B cell (primary cell): ENCODE data around the gene CFAP54. TPM values are rescaled to one million over a fixed set of nuclear protein-coding genes. Genes with fewer than 3 reads are reported as not detected.

Experiments
- ATAC-seq: fragments of 200-7000 bp; cut with Tn5 transposase; one replicate; pipeline ENCODE4 v1.10.0; 2021; ENCODE audit warnings: low read depth, mild to moderate bottlenecking, moderate number of reproducible peaks, moderate library complexity
- CTCF ChIA-PET: fragments of 350-600 bp; sonication (Branson Sonifier 250); formaldehyde crosslinking; loops from one replicate; lab custom pipeline; 2021; ENCODE audit warnings: antibody characterized with exemption, inconsistent platforms; lab: Charles Lee
- POLR2A ChIA-PET: fragments of 350-600 bp; sonication (Branson Sonifier 250); formaldehyde crosslinking; loops from one replicate; lab custom pipeline; 2021; ENCODE audit warnings: antibody characterized with exemption; lab: Charles Lee
- DNase-seq: peaks from one replicate; pipeline ENCODE4 v3.0.0; 2013
- H2AFZ ChIP-seq: 2 replicates; pipeline ENCODE4 v1.6.1; 2012; ENCODE audit warnings: mild to moderate bottlenecking, low read depth, low read length; ENCODE audit not compliant: insufficient read depth, poor library complexity, severe bottlenecking
- H3K27ac ChIP-seq, 2 donors: 1 replicate in 1 of 2; 2 replicates in 1 of 2; pipeline ENCODE4 v1.5.1; 2012 to 2013; ENCODE audit warnings: low read length in 2 of 2, mild to moderate bottlenecking in 2 of 2, moderate library complexity in 1 of 2
- H3K27me3 ChIP-seq, 4 experiments: fragments of 200-600 bp in 1 of 4; sonication (generic) in 1 of 4; replicated peaks in 1 of 4; 1 replicate in 2 of 4; 2 replicates in 2 of 4; pipeline versions ENCODE4 v1.6.1 to v1.7.0; 2013 to 2016; ENCODE audit warnings: low read length in 3 of 4, mild to moderate bottlenecking in 2 of 4, mixed read lengths in 1 of 4, moderate library complexity in 1 of 4; ENCODE audit not compliant: insufficient read depth in 4 of 4, control insufficient read depth in 3 of 4; ENCODE audit errors: control extremely low read depth in 1 of 4
- H3K36me3 ChIP-seq, 2 experiments: replicated peaks in 1 of 2; 1 replicate in 1 of 2; 2 replicates in 1 of 2; pipeline versions ENCODE4 v1.6.1 to v1.7.1; 2013; ENCODE audit warnings: low read length in 1 of 2; ENCODE audit not compliant: insufficient read depth in 2 of 2, control insufficient read depth in 1 of 2; ENCODE audit errors: control extremely low read depth in 1 of 2, extremely low read depth in 1 of 2
- H3K4me1 ChIP-seq, 2 donors: fragments of 200-600 bp in 1 of 2; sonication (generic) in 1 of 2; 1 replicate in 1 of 2; 2 replicates in 1 of 2; pipeline versions ENCODE4 v1.5.1 to v1.6.1; 2013 to 2017; ENCODE audit warnings: low read length in 2 of 2; ENCODE audit not compliant: control insufficient read depth in 2 of 2, insufficient read depth in 2 of 2
- H3K4me2 ChIP-seq: replicated peaks from 2 replicates; pipeline ENCODE3; 2012; ENCODE audit warnings: mild to moderate bottlenecking, low read depth, low read length; ENCODE audit not compliant: poor library complexity, severe bottlenecking
- H3K4me3 ChIP-seq, 5 experiments: fragments of 200-600 bp in 1 of 5; sonication (generic) in 1 of 5; 1 replicate in 3 of 5; 2 replicates in 2 of 5; pipeline versions ENCODE4 v1.5.1 to v1.7.0; 2011 to 2016; ENCODE audit warnings: low read length in 4 of 5, mild to moderate bottlenecking in 4 of 5, low read depth in 2 of 5, control low read depth in 1 of 5, moderate library complexity in 1 of 5; ENCODE audit not compliant: insufficient read depth in 1 of 5; ENCODE audit errors: control extremely low read depth in 1 of 5, extremely low read depth in 1 of 5
- H3K79me2 ChIP-seq: fragments of 200-600 bp; sonication (generic); one replicate; pipeline ENCODE4 v1.6.0; 2016; ENCODE audit warnings: low read length; ENCODE audit not compliant: control insufficient read depth, insufficient read depth
- H3K9ac ChIP-seq: fragments of 200-600 bp; sonication (generic); 2 replicates; pipeline ENCODE4 v1.6.1; 2017; ENCODE audit warnings: mild to moderate bottlenecking, low read length, moderate library complexity
- H3K9me3 ChIP-seq, 3 donors: one replicate each; pipeline versions ENCODE4 v1.6.1 to v1.7.1; 2013; ENCODE audit warnings: low read length in 2 of 3; ENCODE audit not compliant: control insufficient read depth in 2 of 3, insufficient read depth in 1 of 3; ENCODE audit errors: control extremely low read depth in 1 of 3
- H4K20me1 ChIP-seq: 2 replicates; pipeline ENCODE4 v1.6.0; 2012; ENCODE audit warnings: mild to moderate bottlenecking, low read length; ENCODE audit not compliant: insufficient read depth, control insufficient read depth, poor library complexity, severe bottlenecking
- H3K27ac Mint-ChIP-seq: one replicate; pipeline ENCODE4 v1.8.0; 2021; ENCODE audit warnings: mixed read lengths
- H3K27me3 Mint-ChIP-seq: one replicate; pipeline ENCODE4 v1.8.0; 2021; ENCODE audit warnings: mixed read lengths
- H3K4me1 Mint-ChIP-seq: one replicate; pipeline ENCODE4 v1.8.0; 2021; ENCODE audit warnings: mixed read lengths
- H3K4me3 Mint-ChIP-seq: one replicate; pipeline ENCODE4 v1.8.0; 2021; ENCODE audit warnings: mixed read lengths
- H3K9me3 Mint-ChIP-seq: one replicate; pipeline ENCODE4 v1.8.0; 2022; ENCODE audit warnings: mixed read lengths; ENCODE audit not compliant: insufficient read depth
- CTCF ChIP-seq: fragments of 200-600 bp; IDR thresholded peaks from one replicate; pipeline ENCODE4 v1.8.0; 2022; ENCODE audit warnings: antibody characterized with exemption, mild to moderate bottlenecking
- EZH2 ChIP-seq: IDR thresholded peaks from 2 replicates; pipeline ENCODE4 v1.6.1; 2012; ENCODE audit warnings: borderline replicate concordance, low read depth, mild to moderate bottlenecking, moderate library complexity, low read length; ENCODE audit not compliant: insufficient read depth, poor library complexity, severe bottlenecking
- WGBS: methylation state at CpG from one replicate; pipeline ENCODE4 v1.1.5; 2013; ENCODE audit warnings: missing lambda C conversion rate; ENCODE audit not compliant: insufficient coverage; 5-methylcytosine and 5-hydroxymethylcytosine counted together
- intact Hi-C: fragments of 100-400 bp; cut with micrococcal nuclease; formaldehyde crosslinking; loops from one replicate; pipeline ENCODE4 v1.10.0; 2022
- polyA plus RNA-seq: library from polyadenylated mRNA; depleted of rRNA; stranded (reverse); fragments of >200 nt; gene quantifications from 2 replicates; pipeline ENCODE4 v1.2.3, GENCODE V29; 2012
- total RNA-seq, 2 donors: library from RNA; stranded (reverse); fragments of 120-200 nt in 1 of 2; gene quantifications; 1 replicate in 1 of 2; 2 replicates in 1 of 2; pipeline versions ENCODE4 v1.2.3 to v1.2.4, GENCODE V29; 2013 to 2022

The CFAP54 gene
- total and polyA plus RNA-seq, 2 donors (not counting 1 experiment from before 2014, with no cell fraction given), result 0.12 to 0.76 TPM

DNA sequence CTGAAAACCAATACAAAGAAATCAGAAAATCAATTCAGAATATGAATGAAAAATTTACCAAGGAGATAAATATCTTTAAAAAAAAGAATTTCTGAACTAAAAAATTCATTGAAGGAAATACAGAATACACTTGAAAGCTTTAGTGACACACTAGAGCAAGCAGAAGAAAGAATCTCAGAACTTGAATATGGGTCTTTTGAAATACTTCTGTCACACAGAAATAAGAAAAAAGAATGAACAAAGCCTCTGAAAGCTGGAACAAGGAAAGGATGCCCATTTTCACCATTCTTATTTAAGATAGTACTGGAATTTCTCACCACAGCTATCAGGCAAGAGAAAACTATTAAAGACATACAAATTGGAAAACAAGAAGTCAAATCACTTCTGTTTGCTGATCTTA lies 314.6 kb downstream of the CFAP54 start:
- intact Hi-C loops, result no loop called here
- Histone ChIP-seq H3K4me1 (no peaks in the 10 kb centered on the region), H3K79me2 (no peaks in the 10 kb centered on the region), H3K27me3 (peaks cover 0 to under 1% (median 0%) of the 10 kb centered on the region in 4 experiments), H3K9me3 (peaks cover 3 to 18% (median 6%) of the 10 kb centered on the region in 3 donors), H3K4me2 (no peak overlapping the region), H3K36me3 (no peaks in the 10 kb centered on the region), H3K27ac (no peak overlapping the region), H3K9ac (no peak overlapping the region), H3K4me3 (no peak overlapping the region), H4K20me1 (no peaks in the 10 kb centered on the region), H2AFZ (no peak overlapping the region)
- DNase-seq, result no peak
- ATAC-seq, result no peak
- H3K4me1 Mint-ChIP-seq, result no peaks in the 10 kb centered on the region
- H3K27ac Mint-ChIP-seq, result no peak overlapping the region
- no peak for TF ChIP-seq CTCF
- TF ChIP-seq EZH2, result no peak
- CTCF ChIA-PET, result no interaction called here
- POLR2A ChIA-PET, result no interaction called here
- H3K27me3 Mint-ChIP-seq, result peaks cover 12% of the 10 kb centered on the region
- peaks cover 3% of the 10 kb centered on the region for H3K9me3 Mint-ChIP-seq
- no peak overlapping the region for H3K4me3 Mint-ChIP-seq

GRCh38 chr12:96806272-96806671 lies 316.9 kb downstream of the CFAP54 start:
- no peak overlapping the region for H3K9ac ChIP-seq
- DNase-seq, result no peak
- H3K4me3 ChIP-seq, result no peak overlapping the region
- 57% methylated on average over 1 of the region's 4 CpGs for WGBS
- Mint-ChIP-seq H3K4me1 (no peaks in the 10 kb centered on the region), H3K4me3 (no peak overlapping the region), H3K27me3 (no peaks in the 10 kb centered on the region), H3K27ac (no peak overlapping the region), H3K9me3 (peaks cover 3% of the 10 kb centered on the region)
- ChIA-PET CTCF (no interaction called here), POLR2A (no interaction called here)
- H3K27me3 ChIP-seq, result no peaks in the 10 kb centered on the region
- ATAC-seq, result no peak
- TF ChIP-seq CTCF (no peak), EZH2 (no peak)
- no peaks in the 10 kb centered on the region for H3K36me3 ChIP-seq
- H3K27ac ChIP-seq, result no peak overlapping the region
- peaks cover 3 to 18% (median 6%) of the 10 kb centered on the region in 3 donors for H3K9me3 ChIP-seq
- no peak overlapping the region for H2AFZ ChIP-seq
- H3K79me2 ChIP-seq, result no peaks in the 10 kb centered on the region
- no peaks in the 10 kb centered on the region for H3K4me1 ChIP-seq
- H3K4me2 ChIP-seq, result no peak overlapping the region
- intact Hi-C loops, result no loop called here
- H4K20me1 ChIP-seq, result no peaks in the 10 kb centered on the region
